HG03469 (cell line): ENCODE measurements around the gene VPS50.
"Not testable (repeated sequence)": the region's sequence is repeated elsewhere in the genome, so short reads cannot be mapped to it uniquely, and the experiment has no call there.

Experiments used
- ATAC-seq: cut with Tn5 transposase; IDR thresholded peaks from one replicate; pipeline ENCODE4 v1.9.1; 2021; ENCODE audit warnings: mild to moderate bottlenecking, moderate library complexity, moderate number of reproducible peaks; ENCODE audit not compliant: unreplicated experiment

The VPS50 gene

DNA sequence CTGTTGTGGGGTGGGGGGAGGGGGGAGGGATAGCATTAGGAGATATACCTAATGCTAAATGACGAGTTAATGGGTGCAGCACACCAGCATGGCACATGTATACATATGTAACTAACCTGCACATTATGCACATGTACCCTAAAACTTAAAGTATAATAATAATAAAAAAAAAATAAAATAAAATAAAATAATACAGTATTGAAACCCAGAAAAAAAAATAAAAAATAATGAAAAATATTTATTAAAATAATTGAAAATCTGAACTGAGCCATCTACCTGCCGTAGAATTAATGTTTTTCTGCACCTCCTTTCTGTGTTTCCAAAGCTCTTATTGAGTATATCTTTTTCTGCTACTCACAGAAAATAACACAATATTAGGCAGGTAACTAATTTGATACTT, 94.1 kb downstream of the VPS50 start:
- not testable (repeated sequence) for ATAC-seq

DNA sequence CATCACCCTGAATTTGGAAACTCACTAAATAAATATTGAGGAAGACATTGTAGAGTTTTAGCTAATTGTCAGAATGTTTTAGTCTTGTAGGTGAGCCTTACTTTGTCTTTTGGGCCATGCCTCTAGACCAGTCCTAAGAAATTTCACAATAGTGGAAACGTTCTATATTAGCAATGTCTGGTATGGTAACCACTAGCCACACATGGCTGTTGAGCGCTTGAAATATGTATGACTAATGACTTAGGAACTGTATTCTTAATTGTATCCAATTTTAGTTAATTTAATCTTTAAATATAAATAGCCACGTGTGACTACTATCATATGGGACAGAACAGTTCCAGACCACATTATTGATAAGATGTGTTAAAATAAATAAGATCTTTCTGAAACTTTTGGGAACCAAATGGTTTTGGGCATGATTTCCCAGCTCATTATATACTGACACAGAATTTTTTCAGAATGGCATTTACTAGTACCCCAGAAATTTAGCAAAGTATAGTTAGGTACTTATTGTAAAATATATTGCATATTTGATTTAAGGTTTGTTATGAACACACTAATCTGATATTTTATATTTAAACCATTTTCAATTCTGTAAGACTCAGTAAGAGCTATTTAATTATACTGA, 95.0 kb downstream of the VPS50 start:
- ATAC-seq: no peak

DNA sequence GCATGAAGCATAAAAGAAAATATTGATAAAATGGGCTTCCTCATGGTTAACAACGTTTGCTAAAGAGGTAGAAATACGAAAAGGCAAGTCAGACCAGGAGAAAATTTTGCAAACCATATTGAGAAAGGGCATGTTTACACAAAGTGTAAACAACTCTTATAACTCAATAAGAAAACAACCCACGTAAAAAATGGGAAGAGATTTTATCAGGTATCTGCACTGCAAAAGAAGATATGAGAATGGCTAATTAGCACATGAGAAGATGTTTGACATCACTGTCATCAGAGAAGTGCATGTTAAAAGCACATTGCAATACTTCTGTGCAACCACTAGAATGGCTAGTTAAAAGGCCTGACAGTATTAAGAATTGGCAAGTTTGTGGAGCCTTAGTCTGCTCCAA, 99.5 kb downstream of the VPS50 start:
- ATAC-seq: no peak

DNA sequence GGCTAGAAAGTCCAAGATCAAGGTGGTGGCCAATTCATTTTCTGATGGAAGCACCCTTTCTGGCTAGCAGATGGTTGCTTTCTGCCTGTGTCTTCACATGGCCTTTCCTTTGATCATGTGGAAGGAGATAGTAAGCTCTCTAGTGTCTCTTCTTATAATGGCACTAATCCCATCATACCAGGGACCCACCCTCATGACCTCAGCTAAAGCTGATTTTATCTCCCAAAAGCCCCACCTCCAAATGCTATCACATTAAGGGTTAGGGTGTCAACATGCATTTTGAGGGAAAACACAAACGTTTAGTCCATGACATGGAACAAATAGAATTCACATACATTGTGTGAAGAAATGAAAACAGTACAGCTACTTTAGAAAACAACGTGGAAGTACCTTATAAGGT, 100.0 kb downstream of the VPS50 start:
- no peak for ATAC-seq

DNA sequence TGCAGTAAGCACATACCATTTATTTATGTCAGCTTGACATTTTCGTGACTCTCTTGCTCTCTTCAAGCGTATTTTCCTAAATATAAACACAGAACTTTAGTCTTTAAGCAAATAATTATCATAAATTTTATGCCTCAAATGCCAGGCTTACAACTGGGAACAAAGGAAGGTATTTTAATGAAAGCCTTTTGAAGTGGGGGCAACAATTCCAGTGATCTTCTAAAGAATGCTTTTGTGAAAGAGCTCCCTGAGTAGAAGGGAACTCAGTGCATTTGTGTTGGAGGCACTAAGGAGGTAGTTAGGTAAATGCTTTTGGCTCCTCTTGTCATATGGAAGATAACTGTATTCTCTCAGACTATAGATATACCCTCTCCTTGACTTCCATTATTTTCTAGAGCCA, 104.9 kb downstream of the VPS50 start:
- no peak for ATAC-seq

DNA sequence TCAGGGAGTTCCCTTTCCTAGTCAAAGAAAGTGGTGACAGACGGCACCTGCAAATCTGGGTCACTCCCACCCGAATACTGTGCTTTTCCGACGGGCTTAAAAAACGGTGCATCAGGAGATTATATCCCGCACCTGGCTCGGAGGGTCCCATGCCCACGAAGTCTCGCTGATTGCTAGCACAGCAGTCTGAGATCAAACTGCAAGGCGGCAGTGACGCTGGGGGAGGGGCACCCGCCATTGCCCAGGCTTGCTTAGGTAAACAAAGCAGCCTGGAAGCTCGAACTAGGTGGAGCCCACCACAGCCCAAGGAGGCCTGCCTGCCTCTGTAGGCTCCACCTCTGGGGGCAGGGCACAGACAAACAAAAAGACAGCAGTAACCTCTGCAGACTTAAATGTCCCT, 110.0 kb downstream of the VPS50 start:
- ATAC-seq: not testable (repeated sequence)

DNA sequence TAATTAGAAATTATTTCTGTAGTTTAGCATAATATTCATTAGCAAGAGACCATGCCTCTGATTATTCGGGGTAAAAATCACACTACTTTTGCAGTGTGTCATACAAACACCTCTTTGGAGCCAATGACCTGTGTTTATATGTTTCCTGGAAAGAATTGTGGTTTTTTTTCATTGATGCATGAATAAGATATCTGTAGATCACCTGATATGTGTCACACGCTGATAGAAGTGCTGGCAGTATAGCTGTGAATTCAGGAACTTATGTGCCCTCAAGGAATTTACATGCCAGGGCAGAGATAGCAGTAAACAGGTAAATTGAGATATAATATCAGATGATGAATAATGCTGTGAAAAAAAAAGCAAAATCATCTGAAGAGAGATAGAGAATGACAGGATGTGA, 118.2 kb downstream of the VPS50 start:
- ATAC-seq: no peak

DNA sequence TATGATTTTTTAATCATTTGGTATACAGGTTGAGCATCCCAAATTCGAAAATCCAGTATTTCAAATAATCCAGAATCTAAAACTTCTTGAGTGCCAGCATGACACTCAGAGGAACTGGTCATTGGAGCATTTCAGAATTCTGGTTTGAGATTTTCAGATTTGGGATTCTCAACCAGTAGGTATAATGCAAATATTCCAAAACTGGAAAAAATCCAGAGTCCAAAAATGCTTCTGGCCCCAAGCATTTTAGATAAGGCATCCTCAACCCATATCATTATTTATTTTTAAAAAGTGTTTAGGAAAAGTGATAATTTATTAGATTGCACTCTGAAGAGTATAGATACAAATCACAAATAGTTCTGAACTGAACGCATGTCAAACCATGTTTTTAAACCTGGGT, 120.7 kb downstream of the VPS50 start:
- no peak for ATAC-seq

DNA sequence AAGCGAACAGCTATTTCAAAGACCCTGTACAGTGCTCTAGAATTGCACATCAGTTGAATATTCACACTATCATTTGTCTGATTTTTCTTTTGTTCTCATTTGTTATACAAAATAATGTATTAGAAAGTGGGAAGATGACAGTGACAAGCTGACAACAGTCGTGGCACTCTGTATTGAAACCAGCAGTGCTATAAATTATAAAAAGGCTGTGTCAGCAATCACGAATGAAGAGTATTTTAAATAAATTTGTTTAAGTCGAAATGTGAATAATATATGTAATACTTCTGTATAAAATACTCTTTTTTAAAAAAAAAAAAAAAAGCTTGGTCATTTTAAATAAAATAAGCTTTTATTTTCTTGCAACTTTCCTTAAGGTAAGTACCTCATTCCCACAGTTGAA, 122.6 kb downstream of the VPS50 start:
- no peak for ATAC-seq

DNA sequence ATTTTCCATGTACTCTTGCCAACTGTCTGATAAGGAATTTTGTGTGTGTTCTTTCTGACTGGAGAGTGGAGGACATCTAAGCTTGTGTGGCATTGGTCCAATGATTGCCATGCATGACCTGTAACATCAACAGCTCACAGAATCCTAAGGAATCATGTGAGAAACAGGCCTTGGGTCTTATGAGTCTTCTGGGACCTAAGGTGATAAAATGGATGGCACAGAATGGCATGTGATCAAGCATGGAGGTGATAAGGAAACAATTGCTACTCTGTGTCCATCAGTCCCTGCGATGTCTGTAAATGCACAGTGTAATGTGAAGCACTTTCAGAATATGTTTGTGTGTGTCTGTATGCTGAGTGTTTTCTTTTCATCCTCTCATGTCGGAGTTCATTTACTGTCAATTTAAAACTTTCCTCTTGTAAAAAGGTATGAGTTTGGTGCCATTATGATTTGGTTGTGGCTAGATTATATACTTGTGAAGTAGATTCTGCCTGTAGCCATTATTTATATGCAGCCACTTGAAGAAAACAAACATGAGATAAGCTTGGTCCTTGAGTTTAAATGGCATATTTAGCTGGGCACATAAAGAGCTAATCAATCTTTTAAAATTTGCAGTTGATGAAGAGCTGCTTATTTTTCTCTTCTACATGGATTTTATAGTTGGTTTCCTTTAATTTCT, 127.5 kb downstream of the VPS50 start:
- ATAC-seq: no peak

DNA sequence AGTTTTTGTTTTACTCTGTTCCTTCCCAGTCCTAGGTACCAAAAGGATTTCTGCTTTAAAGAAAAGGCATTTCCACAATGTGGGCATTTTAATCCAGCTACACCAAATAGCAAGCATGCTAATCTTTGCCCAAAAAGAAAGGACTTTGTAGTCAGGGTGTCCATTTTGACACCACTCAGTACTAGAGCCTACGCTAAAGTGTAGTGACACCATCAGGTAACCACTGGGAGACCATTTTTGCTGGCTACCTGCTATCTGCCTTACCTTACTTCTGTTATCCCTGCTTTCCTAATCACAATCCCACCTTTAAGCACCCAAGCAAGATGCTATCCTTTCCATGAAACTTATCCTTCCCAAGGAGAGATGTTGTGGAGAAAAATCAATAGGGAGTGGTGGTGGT, 129.7 kb downstream of the VPS50 start:
- ATAC-seq: no peak

DNA sequence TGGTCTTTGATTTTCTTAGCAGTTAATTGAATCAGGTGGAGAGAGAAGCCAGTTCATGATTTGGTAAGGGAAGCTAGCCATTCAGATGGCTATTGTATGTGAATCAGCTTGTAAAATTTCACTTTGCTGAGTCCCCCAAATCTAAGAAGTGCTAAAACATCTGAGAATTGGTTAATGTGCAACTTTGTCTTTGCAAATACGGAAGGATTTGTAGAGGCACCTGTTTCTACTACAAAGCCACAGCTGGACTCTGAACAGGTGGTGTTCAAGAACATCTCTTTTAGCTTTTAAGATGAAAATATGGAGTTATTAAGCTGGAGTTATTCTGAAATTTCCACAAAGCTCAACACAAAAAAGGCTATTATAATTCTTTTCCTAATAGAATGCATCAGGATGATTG, 132.6 kb downstream of the VPS50 start:
- ATAC-seq: no peak

DNA sequence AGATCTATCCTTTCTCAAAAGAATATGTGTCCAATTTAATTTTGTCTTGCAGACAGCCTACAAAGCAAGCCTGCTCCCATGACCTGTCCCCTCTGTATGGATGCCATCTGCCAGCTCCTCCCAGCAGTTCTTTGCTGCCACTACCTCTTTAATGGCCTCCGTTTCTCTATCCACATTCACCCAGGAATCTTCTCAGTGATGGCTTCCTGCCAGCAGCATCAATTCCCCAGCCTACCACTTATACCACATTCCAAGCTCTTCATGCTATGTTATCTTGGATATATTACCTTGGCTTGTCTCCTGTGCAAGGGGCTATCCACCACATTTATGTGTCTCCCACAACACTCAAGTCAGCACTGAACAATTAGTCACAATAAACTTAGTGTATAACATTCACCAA, 133.2 kb downstream of the VPS50 start:
- no peak for ATAC-seq

DNA sequence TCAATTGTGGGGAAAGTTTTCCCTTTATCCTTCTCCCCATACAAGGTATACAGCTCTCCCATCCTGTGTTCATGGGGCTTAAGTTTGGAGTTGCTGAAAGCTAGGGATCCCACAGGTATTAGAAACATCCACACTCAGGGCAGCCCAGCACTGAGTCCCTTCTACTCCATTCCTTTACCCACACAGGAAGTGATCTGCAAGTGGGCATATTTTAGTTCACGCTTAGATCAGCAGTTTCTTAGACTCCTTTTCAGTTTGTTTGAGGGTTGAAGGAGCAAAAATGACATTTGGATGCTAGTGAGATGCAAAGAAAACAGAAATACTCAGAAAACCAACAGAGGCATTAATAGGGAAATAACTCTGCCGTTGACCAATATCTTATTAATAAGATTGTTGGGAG, 134.7 kb downstream of the VPS50 start:
- ATAC-seq: no peak

DNA sequence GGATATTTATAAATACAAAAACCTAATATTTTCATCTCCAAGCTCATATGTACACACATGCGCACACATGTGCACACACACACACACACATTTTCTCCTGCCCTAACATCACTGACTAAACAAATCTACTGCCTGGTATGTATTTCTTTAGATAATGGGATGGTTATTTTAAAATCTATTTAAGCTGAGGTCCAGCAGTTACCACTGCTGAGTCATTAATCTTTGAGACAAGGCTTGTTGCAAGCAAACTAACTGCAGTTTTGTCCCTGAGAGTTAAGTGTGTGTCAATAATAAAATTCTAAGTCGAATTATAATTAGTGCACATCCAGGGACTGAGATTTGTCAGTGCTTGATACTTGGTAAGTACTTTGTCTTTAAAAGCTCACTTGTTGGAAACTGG, 135.1 kb downstream of the VPS50 start:
- no peak for ATAC-seq

DNA sequence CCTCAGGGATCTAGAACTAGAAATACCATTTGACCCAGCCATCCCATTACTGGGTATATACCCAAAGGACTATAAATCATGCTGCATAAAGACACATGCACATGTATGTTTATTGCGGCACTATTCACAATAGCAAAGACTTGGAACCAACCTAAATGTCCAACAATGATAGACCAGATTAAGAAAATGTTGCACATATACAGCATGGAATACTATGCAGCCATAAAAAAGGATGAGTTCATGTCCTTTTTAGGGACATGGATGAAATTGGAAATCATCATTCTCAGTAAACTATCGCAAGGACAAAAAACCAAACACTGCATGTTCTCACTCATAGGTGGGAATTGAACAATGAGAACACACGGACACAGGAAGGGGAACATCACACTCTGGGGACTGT, 138.8 kb downstream of the VPS50 start:
- ATAC-seq: not testable (repeated sequence)

DNA sequence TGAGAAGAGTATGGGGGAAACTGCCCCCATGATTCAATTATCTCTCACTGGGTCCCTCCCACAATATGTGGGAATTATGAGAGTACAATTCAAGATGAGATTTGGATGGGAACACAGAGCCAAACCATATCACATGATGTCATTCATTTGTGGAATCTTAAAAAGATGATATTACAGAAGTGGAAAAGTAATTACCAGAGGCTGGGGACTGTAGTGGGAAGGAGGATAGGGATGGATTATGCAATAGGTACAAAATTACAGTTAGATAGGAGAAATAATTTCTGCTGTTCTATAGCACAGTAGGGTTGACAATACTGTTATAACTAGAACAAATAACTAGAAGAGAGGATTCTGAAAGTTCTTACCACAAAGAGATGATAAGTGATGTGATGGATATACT, 141.4 kb downstream of the VPS50 start:
- no peak for ATAC-seq

DNA sequence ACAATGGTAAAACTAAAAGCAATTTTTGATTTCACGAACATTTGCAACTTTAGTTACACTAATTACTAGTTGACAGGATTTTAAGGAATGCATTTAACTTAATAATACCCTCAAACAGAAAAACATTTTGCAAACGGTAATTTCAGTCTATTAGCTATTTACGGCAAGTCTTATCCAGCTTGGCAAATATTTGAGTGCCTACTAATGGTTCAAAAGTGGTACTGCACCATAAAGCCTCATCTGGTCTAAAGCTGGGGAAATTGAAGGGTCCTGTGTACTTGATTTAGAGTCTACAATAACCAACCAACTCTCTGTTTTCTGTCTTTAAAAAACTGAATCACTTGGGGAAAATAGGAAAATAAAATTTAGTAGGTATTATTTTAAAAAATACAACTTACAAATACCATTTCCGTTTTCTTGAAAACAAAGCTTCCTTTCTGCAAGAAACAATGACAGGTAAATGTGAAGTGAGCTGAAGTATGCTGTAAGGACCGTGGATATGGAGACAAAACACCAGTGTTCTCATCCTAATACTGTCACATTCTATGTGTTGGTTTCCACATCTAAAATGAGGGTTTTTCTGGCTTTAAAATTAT, 142.3 kb downstream of the VPS50 start:
- ATAC-seq: peak; percentile 55

DNA sequence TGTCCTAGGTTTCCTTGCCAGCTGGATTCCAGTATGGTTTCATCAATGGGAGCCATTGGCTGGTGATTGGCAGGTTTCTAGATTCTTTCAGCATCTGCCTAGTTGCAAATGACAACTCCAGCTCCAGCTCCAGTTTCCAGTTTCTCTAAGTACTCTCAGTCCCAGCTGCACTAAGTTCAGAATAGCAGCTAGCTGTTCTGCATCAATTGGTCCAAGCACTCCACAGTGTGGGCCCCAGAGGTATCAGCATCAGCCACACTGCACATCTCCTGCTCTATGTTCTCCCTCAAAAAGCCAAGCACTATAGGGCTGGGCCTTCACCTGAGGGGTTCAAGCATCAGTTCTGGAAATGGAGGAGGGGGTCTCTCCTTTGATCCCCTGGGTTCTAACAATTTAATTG, 143.4 kb downstream of the VPS50 start:
- ATAC-seq: no peak

DNA sequence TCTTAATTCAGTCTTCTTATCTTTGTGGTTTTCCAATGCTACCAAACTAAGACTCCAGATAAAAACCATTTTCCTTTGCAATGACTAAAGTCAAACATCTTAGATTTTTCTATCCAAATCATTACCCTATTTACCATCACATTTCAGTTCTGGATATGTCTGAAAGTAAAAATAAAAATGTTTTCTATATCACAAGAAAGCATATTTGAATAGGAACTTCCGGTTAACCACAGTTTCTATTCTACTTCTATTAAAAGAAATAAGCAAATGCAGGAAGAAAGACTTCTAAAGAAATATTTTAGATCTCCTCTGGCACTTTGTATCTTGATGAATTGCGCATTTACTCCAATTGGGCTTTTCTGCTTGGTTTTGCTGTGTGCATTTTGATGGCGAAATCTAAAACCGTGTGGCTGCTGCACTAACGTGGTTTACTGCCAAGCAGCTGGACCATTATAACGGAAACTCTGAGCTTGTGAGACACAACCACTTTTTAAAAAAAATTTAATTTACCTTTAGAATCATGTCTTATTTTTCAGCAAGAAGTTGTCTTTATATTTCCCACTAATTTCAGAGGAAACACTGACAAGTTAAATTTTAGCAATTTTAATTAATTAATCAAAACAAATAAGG, 146.1 kb downstream of the VPS50 start:
- no peak for ATAC-seq

DNA sequence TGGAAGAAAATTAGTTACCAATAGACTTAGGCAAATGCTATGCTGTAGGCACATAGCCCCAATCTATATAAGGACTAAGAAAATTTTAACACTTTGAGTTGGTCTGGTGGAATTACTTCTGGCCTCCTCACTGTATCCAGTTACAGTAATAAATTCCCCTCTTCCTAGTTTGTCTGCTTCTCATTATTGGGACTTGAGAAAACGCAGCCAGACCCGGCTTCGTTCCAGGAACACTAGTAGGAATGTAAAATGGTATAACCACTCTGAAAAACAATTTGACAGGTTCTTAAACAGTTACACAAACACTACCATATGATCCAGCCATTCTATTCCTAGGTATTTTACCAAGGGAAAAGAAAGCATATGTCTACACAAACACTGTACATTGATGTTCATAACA, 150.2 kb downstream of the VPS50 start:
- ATAC-seq: no peak

DNA sequence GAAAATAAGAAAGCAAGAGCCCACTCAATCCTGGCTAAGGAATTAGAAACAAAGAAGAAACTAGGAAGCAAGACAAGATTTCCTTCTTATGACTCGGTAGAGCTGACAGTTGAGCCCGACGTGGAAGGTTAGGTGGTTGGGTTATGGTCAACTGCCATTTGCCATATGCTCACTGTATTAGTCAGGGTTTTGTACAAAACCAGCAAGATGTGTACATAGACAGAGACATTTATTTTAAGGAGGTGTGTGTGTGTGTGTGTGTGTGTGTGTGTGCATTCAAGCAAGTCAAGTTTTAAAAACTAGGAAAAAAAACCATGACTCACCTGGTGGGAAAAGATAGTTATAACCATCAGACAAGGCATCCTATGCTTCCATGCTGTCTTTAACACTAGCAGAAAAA, 158.5 kb downstream of the VPS50 start:
- no peak for ATAC-seq
